KMS-11 (cell line): ENCODE results near the gene CDK14.

Experiments used
- H2AFZ ChIP-seq: fragments of 200-600 bp; sonication (generic); 2 replicates; pipeline ENCODE4 v1.6.1; 2016; ENCODE audit warnings: antibody characterized with exemption, mixed run types, low read depth
- H3K27ac ChIP-seq: fragments of 200-600 bp; sonication (generic); 2 replicates; pipeline ENCODE4 v1.6.1; 2016; ENCODE audit warnings: mild to moderate bottlenecking, mixed run types
- H3K27me3 ChIP-seq: fragments of 200-600 bp; sonication (generic); 2 replicates; pipeline ENCODE4 v1.6.1; 2017; ENCODE audit warnings: mild to moderate bottlenecking, low read depth, mixed run types, moderate library complexity; ENCODE audit not compliant: insufficient read depth
- H3K36me3 ChIP-seq: fragments of 200-600 bp; sonication (generic); 2 replicates; pipeline ENCODE4 v1.6.1; 2017; ENCODE audit warnings: mild to moderate bottlenecking, mixed run types; ENCODE audit not compliant: insufficient read depth
- H3K4me1 ChIP-seq: fragments of 200-600 bp; sonication (generic); 2 replicates; pipeline ENCODE4 v1.6.1; 2016; ENCODE audit warnings: mild to moderate bottlenecking, low read depth, mixed run types; ENCODE audit not compliant: poor library complexity, severe bottlenecking
- H3K4me2 ChIP-seq: fragments of 200-600 bp; sonication (generic); 2 replicates; pipeline ENCODE4 v1.7.0; 2016; ENCODE audit warnings: mild to moderate bottlenecking, mixed run types
- H3K4me3 ChIP-seq: fragments of 200-600 bp; sonication (generic); IDR thresholded peaks from 2 replicates; pipeline ENCODE4 v1.6.1; 2017; ENCODE audit warnings: low read depth, low read length, mixed read lengths; ENCODE audit not compliant: insufficient read depth
- H3K79me2 ChIP-seq: fragments of 200-600 bp; sonication (generic); 2 replicates; pipeline ENCODE4 v1.6.1; 2016; ENCODE audit warnings: low read depth, mixed run types; ENCODE audit not compliant: insufficient read depth
- H3K9ac ChIP-seq: fragments of 200-600 bp; sonication (generic); 2 replicates; pipeline ENCODE4 v1.6.1; 2016; ENCODE audit warnings: mild to moderate bottlenecking, mixed run types
- H4K20me1 ChIP-seq: fragments of 200-600 bp; sonication (generic); 2 replicates; pipeline ENCODE4 v1.6.1; 2016; ENCODE audit warnings: mild to moderate bottlenecking, mixed run types; ENCODE audit not compliant: insufficient read depth
- CTCF ChIP-seq: fragments of 200-600 bp; sonication (generic); conservative IDR thresholded peaks from 2 replicates; pipeline ENCODE4 v1.6.1; 2017; ENCODE audit warnings: low read depth, mild to moderate bottlenecking, antibody characterized with exemption, low read length, moderate library complexity, mixed read lengths

Gene CDK14

GRCh38 chr7:91013078-91013477 is 417.0 kb downstream of the CDK14 start:
- Histone ChIP-seq H3K36me3 (no peaks in the 10 kb centered on the region), H3K4me2 (no peak overlapping the region), H3K27me3 (no peaks in the 10 kb centered on the region), H2AFZ (no peak overlapping the region), H3K79me2 (peaks cover 6% of the 10 kb centered on the region; the same call in 1 of the 2 replicates), H3K27ac (no peak overlapping the region), H3K4me3 (no peak overlapping the region), H3K9ac (no peak overlapping the region), H3K4me1 (peaks cover 3% of the 10 kb centered on the region), H4K20me1 (no peaks in the 10 kb centered on the region)
- no peak for TF ChIP-seq CTCF

GRCh38 chr7:91019686-91020385 is 423.7 kb downstream of the CDK14 start:
- no peak for TF ChIP-seq CTCF
- Histone ChIP-seq H3K4me1 (peaks cover 3% of the 10 kb centered on the region), H4K20me1 (no peaks in the 10 kb centered on the region), H3K4me2 (no peak overlapping the region), H3K79me2 (peaks cover 8% of the 10 kb centered on the region; the same call in 1 of the 2 replicates), H3K36me3 (no peaks in the 10 kb centered on the region), H3K27ac (no peak overlapping the region), H3K4me3 (no peak overlapping the region), H3K9ac (no peak overlapping the region), H2AFZ (no peak overlapping the region), H3K27me3 (no peaks in the 10 kb centered on the region)

GRCh38 chr7:91020636-91021385 is 424.7 kb downstream of the CDK14 start:
- Histone ChIP-seq H4K20me1 (no peaks in the 10 kb centered on the region), H3K36me3 (no peaks in the 10 kb centered on the region), H3K9ac (no peak overlapping the region), H3K4me1 (peaks cover 12% of the 10 kb centered on the region), H3K27me3 (no peaks in the 10 kb centered on the region), H3K79me2 (peaks cover 15% of the 10 kb centered on the region; the same call in 1 of the 2 replicates), H3K4me2 (no peak overlapping the region), H3K27ac (no peak overlapping the region), H2AFZ (no peak overlapping the region), H3K4me3 (no peak overlapping the region)
- no peak for TF ChIP-seq CTCF

- no peak overlapping the region for H3K9ac ChIP-seq
- H3K79me2 ChIP-seq: peaks cover 11% of the 10 kb centered on the region; the same call in 1 of the 2 replicates
- H3K4me2 ChIP-seq: no peak overlapping the region
- no peak overlapping the region for H3K27ac ChIP-seq
- TF ChIP-seq CTCF: no peak
- H4K20me1 ChIP-seq: no peaks in the 10 kb centered on the region
- no peaks in the 10 kb centered on the region for H3K36me3 ChIP-seq
- H3K4me1 ChIP-seq: peaks cover 15% of the 10 kb centered on the region
- H3K4me3 ChIP-seq: no peak overlapping the region
- H3K27me3 ChIP-seq: no peaks in the 10 kb centered on the region
- no peak overlapping the region for H2AFZ ChIP-seq
These were observed 425.8 kb downstream of the CDK14 start for GRCh38 chr7:91021956-91022355.
